ENCODE results near the gene PEX10.

The PEX10 gene

GRCh38 chr1:2394761-2395160 is 17.6 kb downstream of the PEX10 start:
- TF ChIP-seq PAX5 (IDR thresholded peaks at IDR 0.05; ENCODE audit: insufficient read depth, low read length, severe bottlenecking) (no peak), POLR2AphosphoS5 (IDR thresholded peaks at IDR 0.05; ENCODE audit: low read depth, low read length) (no peak; the same call in 1 of the 2 replicates), POLR2A (IDR thresholded peaks at IDR 0.05; ENCODE audit: low read depth, low read length) (no peak), SPI1 (IDR thresholded peaks at IDR 0.05; ENCODE audit: low read depth, low read length) (no peak), TAF1 (IDR thresholded peaks at IDR 0.05; ENCODE audit: low read depth, low read length) (no peak), POU2F2 (IDR thresholded peaks at IDR 0.05; ENCODE audit: low read depth, low read length) (no peak)
- DNase-seq (ENCODE audit: insufficient read length, low spot score) (no peak), FAIRE-seq (no peak)

GRCh38 chr1:2394220-2394619 is 18.1 kb downstream of the PEX10 start:
- DNase-seq (ENCODE audit: insufficient read length, low spot score) (no peak), FAIRE-seq (no peak)
- no peak for TF ChIP-seq TAF1 (IDR thresholded peaks at IDR 0.05; ENCODE audit: low read depth, low read length)
- no peak for TF ChIP-seq SPI1 (IDR thresholded peaks at IDR 0.05; ENCODE audit: low read depth, low read length)
- TF ChIP-seq POLR2A (IDR thresholded peaks at IDR 0.05; ENCODE audit: low read depth, low read length), result peak; percentile 14; the same call in 1 of the 2 replicates

- no peak for DNase-seq (ENCODE audit: insufficient read length, low spot score)
- peak; percentile 33; the same call in 1 of the 2 replicates for TF ChIP-seq POLR2AphosphoS5 (IDR thresholded peaks at IDR 0.05; ENCODE audit: low read depth, low read length)
- no peak for TF ChIP-seq SPI1 (IDR thresholded peaks at IDR 0.05; ENCODE audit: low read depth, low read length)
- no peak for FAIRE-seq
Measured at GRCh38 chr1:2393471-2393877, 18.9 kb downstream of the PEX10 start.

GRCh38 chr1:2392686-2393085 is 19.7 kb downstream of the PEX10 start:
- DNase-seq (ENCODE audit: insufficient read length, low spot score) (no peak), FAIRE-seq (no peak)
- TF ChIP-seq POLR2A (IDR thresholded peaks at IDR 0.05; ENCODE audit: low read depth, low read length), result no peak
- no peak for TF ChIP-seq PAX5 (IDR thresholded peaks at IDR 0.05; ENCODE audit: insufficient read depth, low read length, severe bottlenecking)
- no peak for TF ChIP-seq TAF1 (IDR thresholded peaks at IDR 0.05; ENCODE audit: low read depth, low read length)
- TF ChIP-seq POU2F2 (IDR thresholded peaks at IDR 0.05; ENCODE audit: low read depth, low read length), result no peak
- no peak for TF ChIP-seq SPI1 (IDR thresholded peaks at IDR 0.05; ENCODE audit: low read depth, low read length)
- no peak for TF ChIP-seq POLR2AphosphoS5 (IDR thresholded peaks at IDR 0.05; ENCODE audit: low read depth, low read length)

GRCh38 chr1:2391931-2392509 is 20.3 kb downstream of the PEX10 start:
- FAIRE-seq (peak; percentile 45), DNase-seq (ENCODE audit: insufficient read length, low spot score) (no peak)
- TF ChIP-seq POU2F2 (IDR thresholded peaks at IDR 0.05; ENCODE audit: low read depth, low read length), result no peak
- no peak for TF ChIP-seq POLR2A (IDR thresholded peaks at IDR 0.05; ENCODE audit: low read depth, low read length)
- TF ChIP-seq TAF1 (IDR thresholded peaks at IDR 0.05; ENCODE audit: low read depth, low read length), result no peak
- TF ChIP-seq SPI1 (IDR thresholded peaks at IDR 0.05; ENCODE audit: low read depth, low read length), result no peak
- TF ChIP-seq POLR2AphosphoS5 (IDR thresholded peaks at IDR 0.05; ENCODE audit: low read depth, low read length), result no peak
- no peak for TF ChIP-seq PAX5 (IDR thresholded peaks at IDR 0.05; ENCODE audit: insufficient read depth, low read length, severe bottlenecking)

GRCh38 chr1:2391041-2391930 is 21.1 kb downstream of the PEX10 start, which contains the start of the genes MORN1 and RER1:
MORN1 (minus strand) TSS chr1:2391554; CDS start chr1:2391533, 21 bp downstream.
RER1 (plus strand) TSS chr1:2391841; CDS start chr1:2395791, 3,950 bp downstream.
- TF ChIP-seq POLR2A (IDR thresholded peaks at IDR 0.05; ENCODE audit: low read depth, low read length), result peak; percentile 84
- no peak for TF ChIP-seq PAX5 (IDR thresholded peaks at IDR 0.05; ENCODE audit: insufficient read depth, low read length, severe bottlenecking)
- TF ChIP-seq SPI1 (IDR thresholded peaks at IDR 0.05; ENCODE audit: low read depth, low read length), result peak; percentile 80
- TF ChIP-seq POU2F2 (IDR thresholded peaks at IDR 0.05; ENCODE audit: low read depth, low read length), result 0 out of 2 replicates have a peak, but pooled peaks have one; percentile 23
- peak; percentile 58; the same call in 1 of the 2 replicates for TF ChIP-seq TAF1 (IDR thresholded peaks at IDR 0.05; ENCODE audit: low read depth, low read length)
- TF ChIP-seq POLR2AphosphoS5 (IDR thresholded peaks at IDR 0.05; ENCODE audit: low read depth, low read length), result peak; percentile 69; the same call in 1 of the 2 replicates
- DNase-seq (ENCODE audit: insufficient read length, low spot score), result peak; percentile 100
- peak; percentile 100 for FAIRE-seq

- DNase-seq (ENCODE audit: insufficient read length, low spot score) (no peak), FAIRE-seq (no peak)
- TF ChIP-seq SPI1 (IDR thresholded peaks at IDR 0.05; ENCODE audit: low read depth, low read length), result no peak
- no peak for TF ChIP-seq POLR2AphosphoS5 (IDR thresholded peaks at IDR 0.05; ENCODE audit: low read depth, low read length)
- no peak for TF ChIP-seq PAX5 (IDR thresholded peaks at IDR 0.05; ENCODE audit: insufficient read depth, low read length, severe bottlenecking)
- no peak for TF ChIP-seq POLR2A (IDR thresholded peaks at IDR 0.05; ENCODE audit: low read depth, low read length)
- no peak for TF ChIP-seq TAF1 (IDR thresholded peaks at IDR 0.05; ENCODE audit: low read depth, low read length)
- TF ChIP-seq POU2F2 (IDR thresholded peaks at IDR 0.05; ENCODE audit: low read depth, low read length), result no peak
Measured at GRCh38 chr1:2389644-2390043, 22.7 kb downstream of the PEX10 start.

GRCh38 chr1:2388004-2388913 is 24.1 kb downstream of the PEX10 start:
- no peak for DNase-seq (ENCODE audit: insufficient read length, low spot score)
- FAIRE-seq, result no peak
- TF ChIP-seq POLR2A (IDR thresholded peaks at IDR 0.05; ENCODE audit: low read depth, low read length) (no peak), POU2F2 (IDR thresholded peaks at IDR 0.05; ENCODE audit: low read depth, low read length) (no peak), SPI1 (IDR thresholded peaks at IDR 0.05; ENCODE audit: low read depth, low read length) (no peak), PAX5 (IDR thresholded peaks at IDR 0.05; ENCODE audit: insufficient read depth, low read length, severe bottlenecking) (no peak), TAF1 (IDR thresholded peaks at IDR 0.05; ENCODE audit: low read depth, low read length) (no peak), POLR2AphosphoS5 (IDR thresholded peaks at IDR 0.05; ENCODE audit: low read depth, low read length) (no peak)
